NCI-H526 (cell line): ENCODE data around the gene CDK6.
A peak's percentile ranks its signal among the peaks of the same experiment; 100 is the strongest.

ENCODE experiments used
- DNase-seq, 2 experiments: peaks; one replicate each; lab custom pipeline; 2025; lab: John Stamatoyannopoulos, UW

The CDK6 gene

GRCh38 chr7:92681633-92682032 lies 154.7 kb downstream of the CDK6 start:
- no peak for DNase-seq

GRCh38 chr7:92680442-92680841 lies 155.9 kb downstream of the CDK6 start:
- no peak for DNase-seq

GRCh38 chr7:92678291-92678920 lies 158.0 kb downstream of the CDK6 start:
- no peak for DNase-seq

- DNase-seq = peak; percentile 66 to 74
Measured at GRCh38 chr7:92674379-92674778, 162.0 kb downstream of the CDK6 start.

- no peak for DNase-seq
Measured at GRCh38 chr7:92671505-92672169, 164.7 kb downstream of the CDK6 start.

GRCh38 chr7:92670204-92670851 lies 166.0 kb downstream of the CDK6 start:
- DNase-seq = no peak

GRCh38 chr7:92669616-92670165 lies 166.7 kb downstream of the CDK6 start:
- DNase-seq = no peak

- DNase-seq = no peak
Measured at GRCh38 chr7:92668564-92668963, 167.8 kb downstream of the CDK6 start.

GRCh38 chr7:92667816-92668535 lies 168.4 kb downstream of the CDK6 start:
- no peak for DNase-seq

- no peak for DNase-seq
Measured at GRCh38 chr7:92665926-92666325, 170.4 kb downstream of the CDK6 start.

GRCh38 chr7:92661651-92662050 lies 174.7 kb downstream of the CDK6 start:
- DNase-seq = no peak

GRCh38 chr7:92658671-92659070 lies 177.7 kb downstream of the CDK6 start:
- DNase-seq = no peak

GRCh38 chr7:92657391-92657790 lies 179.0 kb downstream of the CDK6 start:
- no peak for DNase-seq

GRCh38 chr7:92656121-92656520 lies 180.3 kb downstream of the CDK6 start:
- DNase-seq = no peak

- no peak for DNase-seq
Measured at GRCh38 chr7:92655346-92655884, 181.0 kb downstream of the CDK6 start.

GRCh38 chr7:92653136-92653535 lies 183.2 kb downstream of the CDK6 start:
- DNase-seq = no peak

GRCh38 chr7:92652536-92652935 lies 183.8 kb downstream of the CDK6 start:
- no peak for DNase-seq

- no peak for DNase-seq
Measured at GRCh38 chr7:92650391-92650790, 186.0 kb downstream of the CDK6 start.

GRCh38 chr7:92648067-92648466 lies 188.3 kb downstream of the CDK6 start:
- no peak for DNase-seq

GRCh38 chr7:92647652-92648051 lies 188.7 kb downstream of the CDK6 start:
- DNase-seq = no peak

- DNase-seq = no peak
Measured at GRCh38 chr7:92647011-92647625, 189.3 kb downstream of the CDK6 start.
